Uterus (tissue), 2 donors: Measurements from ENCODE around the gene SLC22A5.

Experiments used
- CTCF ChIP-seq, 4 experiments: fragments of 200-600 bp in 2 of 4; fragments of 450-650 bp in 2 of 4; sonication (generic) in 2 of 4; IDR thresholded peaks; one replicate each; pipeline ENCODE4 v1.5.1; 2016 to 2019; ENCODE audit warnings: antibody characterized with exemption in 4 of 4, mild to moderate bottlenecking in 2 of 4, moderate library complexity in 1 of 4
- POLR2A ChIP-seq, 2 donors: fragments of 450-650 bp; IDR thresholded peaks; one replicate each; pipeline ENCODE4 v1.6.1; 2016; ENCODE audit warnings: antibody characterized with exemption in 2 of 2, mild to moderate bottlenecking in 1 of 2, moderate library complexity in 1 of 2

GRCh38 chr5:132392411-132392810, 22.9 kb downstream of the SLC22A5 start:
- TF ChIP-seq CTCF (IDR thresholded peaks at IDR 0.05) (no peak), POLR2A (IDR thresholded peaks at IDR 0.05) (no peak)
